ENCODE results near the gene GALNT9.

GRCh38 chr12:132347176-132347855, 17.9 kb upstream of the GALNT9 start:
- TF ChIP-seq POLR2A (IDR thresholded peaks at IDR 0.05): no peak
- TF ChIP-seq, protein P1, sequence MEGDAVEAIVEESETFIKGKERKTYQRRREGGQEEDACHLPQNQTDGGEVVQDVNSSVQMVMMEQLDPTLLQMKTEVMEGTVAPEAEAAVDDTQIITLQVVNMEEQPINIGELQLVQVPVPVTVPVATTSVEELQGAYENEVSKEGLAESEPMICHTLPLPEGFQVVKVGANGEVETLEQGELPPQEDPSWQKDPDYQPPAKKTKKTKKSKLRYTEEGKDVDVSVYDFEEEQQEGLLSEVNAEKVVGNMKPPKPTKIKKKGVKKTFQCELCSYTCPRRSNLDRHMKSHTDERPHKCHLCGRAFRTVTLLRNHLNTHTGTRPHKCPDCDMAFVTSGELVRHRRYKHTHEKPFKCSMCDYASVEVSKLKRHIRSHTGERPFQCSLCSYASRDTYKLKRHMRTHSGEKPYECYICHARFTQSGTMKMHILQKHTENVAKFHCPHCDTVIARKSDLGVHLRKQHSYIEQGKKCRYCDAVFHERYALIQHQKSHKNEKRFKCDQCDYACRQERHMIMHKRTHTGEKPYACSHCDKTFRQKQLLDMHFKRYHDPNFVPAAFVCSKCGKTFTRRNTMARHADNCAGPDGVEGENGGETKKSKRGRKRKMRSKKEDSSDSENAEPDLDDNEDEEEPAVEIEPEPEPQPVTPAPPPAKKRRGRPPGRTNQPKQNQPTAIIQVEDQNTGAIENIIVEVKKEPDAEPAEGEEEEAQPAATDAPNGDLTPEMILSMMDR (IDR thresholded peaks at IDR 0.05): no peak
- TF ChIP-seq POLR2AphosphoS5 (IDR thresholded peaks at IDR 0.05): no peak
- TF ChIP-seq EP300 (IDR thresholded peaks at IDR 0.05): no peak

Data from sigmoid colon (tissue), 4 donors.